B cell (primary cell): ENCODE measurements around the gene PLCD3. TPM values are rescaled to one million over a fixed set of nuclear protein-coding genes. Genes with fewer than 3 reads are reported as not detected.

Experiments
- ATAC-seq: fragments of 200-7000 bp; cut with Tn5 transposase; one replicate; pipeline ENCODE4 v1.10.0; 2021; ENCODE audit warnings: low read depth, mild to moderate bottlenecking, moderate number of reproducible peaks, moderate library complexity
- CTCF ChIA-PET: fragments of 350-600 bp; sonication (Branson Sonifier 250); formaldehyde crosslinking; loops from one replicate; lab custom pipeline; 2021; ENCODE audit warnings: antibody characterized with exemption, inconsistent platforms; lab: Charles Lee
- POLR2A ChIA-PET: fragments of 350-600 bp; sonication (Branson Sonifier 250); formaldehyde crosslinking; loops from one replicate; lab custom pipeline; 2021; ENCODE audit warnings: antibody characterized with exemption; lab: Charles Lee
- DNase-seq: peaks from one replicate; pipeline ENCODE4 v3.0.0; 2013
- H2AFZ ChIP-seq: 2 replicates; pipeline ENCODE4 v1.6.1; 2012; ENCODE audit warnings: mild to moderate bottlenecking, low read depth, low read length; ENCODE audit not compliant: insufficient read depth, poor library complexity, severe bottlenecking
- H3K27ac ChIP-seq, 2 donors: 1 replicate in 1 of 2; 2 replicates in 1 of 2; pipeline ENCODE4 v1.5.1; 2012 to 2013; ENCODE audit warnings: low read length in 2 of 2, mild to moderate bottlenecking in 2 of 2, moderate library complexity in 1 of 2
- H3K27me3 ChIP-seq, 4 experiments: fragments of 200-600 bp in 1 of 4; sonication (generic) in 1 of 4; replicated peaks in 1 of 4; 1 replicate in 2 of 4; 2 replicates in 2 of 4; pipeline versions ENCODE4 v1.6.1 to v1.7.0; 2013 to 2016; ENCODE audit warnings: low read length in 3 of 4, mild to moderate bottlenecking in 2 of 4, mixed read lengths in 1 of 4, moderate library complexity in 1 of 4; ENCODE audit not compliant: insufficient read depth in 4 of 4, control insufficient read depth in 3 of 4; ENCODE audit errors: control extremely low read depth in 1 of 4
- H3K36me3 ChIP-seq, 2 experiments: replicated peaks in 1 of 2; 1 replicate in 1 of 2; 2 replicates in 1 of 2; pipeline versions ENCODE4 v1.6.1 to v1.7.1; 2013; ENCODE audit warnings: low read length in 1 of 2; ENCODE audit not compliant: insufficient read depth in 2 of 2, control insufficient read depth in 1 of 2; ENCODE audit errors: control extremely low read depth in 1 of 2, extremely low read depth in 1 of 2
- H3K4me1 ChIP-seq, 2 donors: fragments of 200-600 bp in 1 of 2; sonication (generic) in 1 of 2; 1 replicate in 1 of 2; 2 replicates in 1 of 2; pipeline versions ENCODE4 v1.5.1 to v1.6.1; 2013 to 2017; ENCODE audit warnings: low read length in 2 of 2; ENCODE audit not compliant: control insufficient read depth in 2 of 2, insufficient read depth in 2 of 2
- H3K4me2 ChIP-seq: replicated peaks from 2 replicates; pipeline ENCODE3; 2012; ENCODE audit warnings: mild to moderate bottlenecking, low read depth, low read length; ENCODE audit not compliant: poor library complexity, severe bottlenecking
- H3K4me3 ChIP-seq, 5 experiments: fragments of 200-600 bp in 1 of 5; sonication (generic) in 1 of 5; 1 replicate in 3 of 5; 2 replicates in 2 of 5; pipeline versions ENCODE4 v1.5.1 to v1.7.0; 2011 to 2016; ENCODE audit warnings: low read length in 4 of 5, mild to moderate bottlenecking in 4 of 5, low read depth in 2 of 5, control low read depth in 1 of 5, moderate library complexity in 1 of 5; ENCODE audit not compliant: insufficient read depth in 1 of 5; ENCODE audit errors: control extremely low read depth in 1 of 5, extremely low read depth in 1 of 5
- H3K79me2 ChIP-seq: fragments of 200-600 bp; sonication (generic); one replicate; pipeline ENCODE4 v1.6.0; 2016; ENCODE audit warnings: low read length; ENCODE audit not compliant: control insufficient read depth, insufficient read depth
- H3K9ac ChIP-seq: fragments of 200-600 bp; sonication (generic); 2 replicates; pipeline ENCODE4 v1.6.1; 2017; ENCODE audit warnings: mild to moderate bottlenecking, low read length, moderate library complexity
- H3K9me3 ChIP-seq, 3 donors: one replicate each; pipeline versions ENCODE4 v1.6.1 to v1.7.1; 2013; ENCODE audit warnings: low read length in 2 of 3; ENCODE audit not compliant: control insufficient read depth in 2 of 3, insufficient read depth in 1 of 3; ENCODE audit errors: control extremely low read depth in 1 of 3
- H4K20me1 ChIP-seq: 2 replicates; pipeline ENCODE4 v1.6.0; 2012; ENCODE audit warnings: mild to moderate bottlenecking, low read length; ENCODE audit not compliant: insufficient read depth, control insufficient read depth, poor library complexity, severe bottlenecking
- H3K27ac Mint-ChIP-seq: one replicate; pipeline ENCODE4 v1.8.0; 2021; ENCODE audit warnings: mixed read lengths
- H3K27me3 Mint-ChIP-seq: one replicate; pipeline ENCODE4 v1.8.0; 2021; ENCODE audit warnings: mixed read lengths
- H3K4me1 Mint-ChIP-seq: one replicate; pipeline ENCODE4 v1.8.0; 2021; ENCODE audit warnings: mixed read lengths
- H3K4me3 Mint-ChIP-seq: one replicate; pipeline ENCODE4 v1.8.0; 2021; ENCODE audit warnings: mixed read lengths
- H3K9me3 Mint-ChIP-seq: one replicate; pipeline ENCODE4 v1.8.0; 2022; ENCODE audit warnings: mixed read lengths; ENCODE audit not compliant: insufficient read depth
- EZH2 ChIP-seq: IDR thresholded peaks from 2 replicates; pipeline ENCODE4 v1.6.1; 2012; ENCODE audit warnings: borderline replicate concordance, low read depth, mild to moderate bottlenecking, moderate library complexity, low read length; ENCODE audit not compliant: insufficient read depth, poor library complexity, severe bottlenecking
- WGBS: methylation state at CpG from one replicate; pipeline ENCODE4 v1.1.5; 2013; ENCODE audit warnings: missing lambda C conversion rate; ENCODE audit not compliant: insufficient coverage; 5-methylcytosine and 5-hydroxymethylcytosine counted together
- intact Hi-C: fragments of 100-400 bp; cut with micrococcal nuclease; formaldehyde crosslinking; loops from one replicate; pipeline ENCODE4 v1.10.0; 2022
- polyA plus RNA-seq: library from polyadenylated mRNA; depleted of rRNA; stranded (reverse); fragments of >200 nt; gene quantifications from 2 replicates; pipeline ENCODE4 v1.2.3, GENCODE V29; 2012
- total RNA-seq, 2 donors: library from RNA; stranded (reverse); fragments of 120-200 nt in 1 of 2; gene quantifications; 1 replicate in 1 of 2; 2 replicates in 1 of 2; pipeline versions ENCODE4 v1.2.3 to v1.2.4, GENCODE V29; 2013 to 2022
- TF ChIP-seq, protein P1 (sequence below): fragments of 200-600 bp; IDR thresholded peaks from one replicate; pipeline ENCODE4 v1.8.0; 2022; ENCODE audit warnings: antibody characterized with exemption, mild to moderate bottlenecking

The PLCD3 gene
- total and polyA plus RNA-seq, 2 donors (not counting 1 experiment from before 2014, with no cell fraction given), result 0.54 to 2.2 TPM

DNA sequence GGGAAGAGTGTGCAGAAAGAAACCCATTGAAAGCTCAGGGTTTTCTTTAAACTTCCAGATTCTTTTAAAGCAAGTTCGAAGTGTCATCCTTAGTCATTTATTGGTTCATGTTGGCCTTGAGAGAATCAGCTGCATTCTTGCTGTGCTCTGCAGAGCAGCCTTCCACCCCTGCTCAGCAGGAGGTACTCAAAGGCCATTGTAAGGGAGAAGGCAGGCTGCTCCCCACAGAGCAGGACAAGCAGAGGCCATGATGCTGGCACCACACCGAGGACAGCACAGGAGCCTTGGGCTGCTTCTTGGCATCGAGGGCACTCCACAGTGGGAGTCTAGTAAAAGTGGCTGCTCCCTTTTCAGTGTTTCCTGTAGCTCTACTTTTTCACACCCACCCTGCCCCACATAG is 41.6 kb downstream of the PLCD3 start:
- Histone ChIP-seq H2AFZ (no peak overlapping the region), H3K4me2 (no peak overlapping the region), H3K4me1 (no peaks in the 10 kb centered on the region), H4K20me1 (peaks cover 30% of the 10 kb centered on the region), H3K27me3 (no peaks in the 10 kb centered on the region), H3K9me3 (no peaks in the 10 kb centered on the region), H3K4me3 (no peak overlapping the region), H3K79me2 (peaks cover 22% of the 10 kb centered on the region), H3K27ac (no peak overlapping the region), H3K9ac (no peak overlapping the region), H3K36me3 (peaks cover 9 to 77% of the 10 kb centered on the region in 2 experiments)
- ChIA-PET POLR2A (no interaction called here), CTCF (interaction anchor here (1.0 to 1.5 kb wide), 2 partner anchors 9 to 107 kb away, joined by 3 to 6 read pairs; no protein-coding TSS in a partner anchor)
- no peak overlapping the region for H3K27ac Mint-ChIP-seq
- ATAC-seq (no peak), DNase-seq (no peak)
- no peaks in the 10 kb centered on the region for H3K4me1 Mint-ChIP-seq
- no peak overlapping the region for H3K4me3 Mint-ChIP-seq
- intact Hi-C loops, result no loop called here
- WGBS, result 100% methylated on average over 1 of the region's 3 CpGs
- no peaks in the 10 kb centered on the region for H3K27me3 Mint-ChIP-seq
- H3K9me3 Mint-ChIP-seq, result no peaks in the 10 kb centered on the region
- no peak for TF ChIP-seq EZH2
- TF ChIP-seq, protein P1, sequence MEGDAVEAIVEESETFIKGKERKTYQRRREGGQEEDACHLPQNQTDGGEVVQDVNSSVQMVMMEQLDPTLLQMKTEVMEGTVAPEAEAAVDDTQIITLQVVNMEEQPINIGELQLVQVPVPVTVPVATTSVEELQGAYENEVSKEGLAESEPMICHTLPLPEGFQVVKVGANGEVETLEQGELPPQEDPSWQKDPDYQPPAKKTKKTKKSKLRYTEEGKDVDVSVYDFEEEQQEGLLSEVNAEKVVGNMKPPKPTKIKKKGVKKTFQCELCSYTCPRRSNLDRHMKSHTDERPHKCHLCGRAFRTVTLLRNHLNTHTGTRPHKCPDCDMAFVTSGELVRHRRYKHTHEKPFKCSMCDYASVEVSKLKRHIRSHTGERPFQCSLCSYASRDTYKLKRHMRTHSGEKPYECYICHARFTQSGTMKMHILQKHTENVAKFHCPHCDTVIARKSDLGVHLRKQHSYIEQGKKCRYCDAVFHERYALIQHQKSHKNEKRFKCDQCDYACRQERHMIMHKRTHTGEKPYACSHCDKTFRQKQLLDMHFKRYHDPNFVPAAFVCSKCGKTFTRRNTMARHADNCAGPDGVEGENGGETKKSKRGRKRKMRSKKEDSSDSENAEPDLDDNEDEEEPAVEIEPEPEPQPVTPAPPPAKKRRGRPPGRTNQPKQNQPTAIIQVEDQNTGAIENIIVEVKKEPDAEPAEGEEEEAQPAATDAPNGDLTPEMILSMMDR, result no peak

GRCh38 chr17:45088741-45089140 is 43.6 kb downstream of the PLCD3 start:
- Histone ChIP-seq H3K79me2 (peaks cover 34% of the 10 kb centered on the region), H3K9me3 (no peaks in the 10 kb centered on the region), H3K4me3 (no peak overlapping the region), H3K9ac (no peak overlapping the region), H3K27ac (no peak overlapping the region), H3K27me3 (no peaks in the 10 kb centered on the region), H2AFZ (no peak overlapping the region), H3K36me3 (peaks cover 14 to 80% of the 10 kb centered on the region in 2 experiments), H3K4me2 (no peak overlapping the region), H3K4me1 (no peaks in the 10 kb centered on the region), H4K20me1 (peaks cover 28% of the 10 kb centered on the region)
- no peak for DNase-seq
- no peak for ATAC-seq
- ChIA-PET CTCF (interaction anchor here (0.9 to 1.3 kb wide), 3 partner anchors 10 to 313 kb away, joined by 3 to 5 read pairs (median 3); partner anchors contain the start of gene ACBD4), POLR2A (no interaction called here)
- H3K27me3 Mint-ChIP-seq, result no peaks in the 10 kb centered on the region
- no peaks in the 10 kb centered on the region for H3K4me1 Mint-ChIP-seq
- H3K9me3 Mint-ChIP-seq, result no peaks in the 10 kb centered on the region
- intact Hi-C loops, result no loop called here
- H3K27ac Mint-ChIP-seq, result no peak overlapping the region
- TF ChIP-seq, protein P1, result no peak
- no peak for TF ChIP-seq EZH2
- WGBS, result 50% methylated on average over 3 of the region's 3 CpGs
- no peak overlapping the region for H3K4me3 Mint-ChIP-seq
